Measurements from ENCODE around the gene ABCC11. TPM values are rescaled to one million over a fixed set of nuclear protein-coding genes. Genes with fewer than 3 reads are reported as not detected.

The ABCC11 gene
- total and polyA plus RNA-seq, 2 experiments from 2014 or later = 0.10 TPM; not detected in 1

GRCh38 chr16:48128769-48129168 lies 118.6 kb downstream of the ABCC11 start:
- Mint-ChIP-seq H3K9me3 (no peaks in the 10 kb centered on the region; the same call in 2 of the 3 replicates), H3K36me3 (ENCODE audit: low read depth) (no peaks in the 10 kb centered on the region), H3K4me1 (peaks cover 9% of the 10 kb centered on the region), H3K4me3 (no peak overlapping the region), H3K27ac (no peak overlapping the region), H3K27me3 (ENCODE audit: insufficient read depth, low read depth, poor library complexity) (peaks cover 10% of the 10 kb centered on the region)
- no peaks in the 10 kb centered on the region for H3F3A ChIP-seq (replicated peaks; ENCODE audit: low read depth)
- H3K4me1 ChIP-seq (ENCODE audit: insufficient read depth) = no peaks in the 10 kb centered on the region
- peaks cover 9% of the 10 kb centered on the region; the same call in 1 of the 2 replicates for H3K9me2 ChIP-seq (ENCODE audit: insufficient read depth)
- H4K20me1 ChIP-seq (replicated peaks; ENCODE audit: insufficient read depth) = no peaks in the 10 kb centered on the region
- no peak overlapping the region for H3K27ac ChIP-seq (ENCODE audit: low read depth)
- DNase-seq (ENCODE audit: low spot score) = no peak
- H3K36me3 ChIP-seq (ENCODE audit: insufficient read depth) = no peaks in the 10 kb centered on the region
- no peak overlapping the region for H2AFZ ChIP-seq
- TF ChIP-seq EZH2 (IDR thresholded peaks at IDR 0.05; ENCODE audit: low read depth, unreplicated experiment) = no peak
- TF ChIP-seq CREB1 (CRISPR knock-in tag; IDR thresholded peaks at IDR 0.05; ENCODE audit: low read depth) = no peak
- TF ChIP-seq JUNB (IDR thresholded peaks at IDR 0.05; ENCODE audit: unreplicated experiment) = no peak
- TF ChIP-seq CTCF (conservative IDR thresholded peaks at IDR 0.05; ENCODE audit: low read depth in 2 of 2) = no peak
- TF ChIP-seq NANOG (IDR thresholded peaks at IDR 0.05; ENCODE audit: borderline replicate concordance) = no peak
- TF ChIP-seq, protein P1, sequence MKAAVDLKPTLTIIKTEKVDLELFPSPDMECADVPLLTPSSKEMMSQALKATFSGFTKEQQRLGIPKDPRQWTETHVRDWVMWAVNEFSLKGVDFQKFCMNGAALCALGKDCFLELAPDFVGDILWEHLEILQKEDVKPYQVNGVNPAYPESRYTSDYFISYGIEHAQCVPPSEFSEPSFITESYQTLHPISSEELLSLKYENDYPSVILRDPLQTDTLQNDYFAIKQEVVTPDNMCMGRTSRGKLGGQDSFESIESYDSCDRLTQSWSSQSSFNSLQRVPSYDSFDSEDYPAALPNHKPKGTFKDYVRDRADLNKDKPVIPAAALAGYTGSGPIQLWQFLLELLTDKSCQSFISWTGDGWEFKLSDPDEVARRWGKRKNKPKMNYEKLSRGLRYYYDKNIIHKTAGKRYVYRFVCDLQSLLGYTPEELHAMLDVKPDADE (IDR thresholded peaks at IDR 0.05) = no peak
- no peak for TF ChIP-seq STAT1 (IDR thresholded peaks at IDR 0.05; ENCODE audit: unreplicated experiment)
- TF ChIP-seq, protein P2, sequence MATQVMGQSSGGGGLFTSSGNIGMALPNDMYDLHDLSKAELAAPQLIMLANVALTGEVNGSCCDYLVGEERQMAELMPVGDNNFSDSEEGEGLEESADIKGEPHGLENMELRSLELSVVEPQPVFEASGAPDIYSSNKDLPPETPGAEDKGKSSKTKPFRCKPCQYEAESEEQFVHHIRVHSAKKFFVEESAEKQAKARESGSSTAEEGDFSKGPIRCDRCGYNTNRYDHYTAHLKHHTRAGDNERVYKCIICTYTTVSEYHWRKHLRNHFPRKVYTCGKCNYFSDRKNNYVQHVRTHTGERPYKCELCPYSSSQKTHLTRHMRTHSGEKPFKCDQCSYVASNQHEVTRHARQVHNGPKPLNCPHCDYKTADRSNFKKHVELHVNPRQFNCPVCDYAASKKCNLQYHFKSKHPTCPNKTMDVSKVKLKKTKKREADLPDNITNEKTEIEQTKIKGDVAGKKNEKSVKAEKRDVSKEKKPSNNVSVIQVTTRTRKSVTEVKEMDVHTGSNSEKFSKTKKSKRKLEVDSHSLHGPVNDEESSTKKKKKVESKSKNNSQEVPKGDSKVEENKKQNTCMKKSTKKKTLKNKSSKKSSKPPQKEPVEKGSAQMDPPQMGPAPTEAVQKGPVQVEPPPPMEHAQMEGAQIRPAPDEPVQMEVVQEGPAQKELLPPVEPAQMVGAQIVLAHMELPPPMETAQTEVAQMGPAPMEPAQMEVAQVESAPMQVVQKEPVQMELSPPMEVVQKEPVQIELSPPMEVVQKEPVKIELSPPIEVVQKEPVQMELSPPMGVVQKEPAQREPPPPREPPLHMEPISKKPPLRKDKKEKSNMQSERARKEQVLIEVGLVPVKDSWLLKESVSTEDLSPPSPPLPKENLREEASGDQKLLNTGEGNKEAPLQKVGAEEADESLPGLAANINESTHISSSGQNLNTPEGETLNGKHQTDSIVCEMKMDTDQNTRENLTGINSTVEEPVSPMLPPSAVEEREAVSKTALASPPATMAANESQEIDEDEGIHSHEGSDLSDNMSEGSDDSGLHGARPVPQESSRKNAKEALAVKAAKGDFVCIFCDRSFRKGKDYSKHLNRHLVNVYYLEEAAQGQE (IDR thresholded peaks at IDR 0.05; ENCODE audit: unreplicated experiment) = no peak
- no peak for TF ChIP-seq ZNF114 (CRISPR knock-in tag; IDR thresholded peaks at IDR 0.05)
- TF ChIP-seq, protein P3, sequence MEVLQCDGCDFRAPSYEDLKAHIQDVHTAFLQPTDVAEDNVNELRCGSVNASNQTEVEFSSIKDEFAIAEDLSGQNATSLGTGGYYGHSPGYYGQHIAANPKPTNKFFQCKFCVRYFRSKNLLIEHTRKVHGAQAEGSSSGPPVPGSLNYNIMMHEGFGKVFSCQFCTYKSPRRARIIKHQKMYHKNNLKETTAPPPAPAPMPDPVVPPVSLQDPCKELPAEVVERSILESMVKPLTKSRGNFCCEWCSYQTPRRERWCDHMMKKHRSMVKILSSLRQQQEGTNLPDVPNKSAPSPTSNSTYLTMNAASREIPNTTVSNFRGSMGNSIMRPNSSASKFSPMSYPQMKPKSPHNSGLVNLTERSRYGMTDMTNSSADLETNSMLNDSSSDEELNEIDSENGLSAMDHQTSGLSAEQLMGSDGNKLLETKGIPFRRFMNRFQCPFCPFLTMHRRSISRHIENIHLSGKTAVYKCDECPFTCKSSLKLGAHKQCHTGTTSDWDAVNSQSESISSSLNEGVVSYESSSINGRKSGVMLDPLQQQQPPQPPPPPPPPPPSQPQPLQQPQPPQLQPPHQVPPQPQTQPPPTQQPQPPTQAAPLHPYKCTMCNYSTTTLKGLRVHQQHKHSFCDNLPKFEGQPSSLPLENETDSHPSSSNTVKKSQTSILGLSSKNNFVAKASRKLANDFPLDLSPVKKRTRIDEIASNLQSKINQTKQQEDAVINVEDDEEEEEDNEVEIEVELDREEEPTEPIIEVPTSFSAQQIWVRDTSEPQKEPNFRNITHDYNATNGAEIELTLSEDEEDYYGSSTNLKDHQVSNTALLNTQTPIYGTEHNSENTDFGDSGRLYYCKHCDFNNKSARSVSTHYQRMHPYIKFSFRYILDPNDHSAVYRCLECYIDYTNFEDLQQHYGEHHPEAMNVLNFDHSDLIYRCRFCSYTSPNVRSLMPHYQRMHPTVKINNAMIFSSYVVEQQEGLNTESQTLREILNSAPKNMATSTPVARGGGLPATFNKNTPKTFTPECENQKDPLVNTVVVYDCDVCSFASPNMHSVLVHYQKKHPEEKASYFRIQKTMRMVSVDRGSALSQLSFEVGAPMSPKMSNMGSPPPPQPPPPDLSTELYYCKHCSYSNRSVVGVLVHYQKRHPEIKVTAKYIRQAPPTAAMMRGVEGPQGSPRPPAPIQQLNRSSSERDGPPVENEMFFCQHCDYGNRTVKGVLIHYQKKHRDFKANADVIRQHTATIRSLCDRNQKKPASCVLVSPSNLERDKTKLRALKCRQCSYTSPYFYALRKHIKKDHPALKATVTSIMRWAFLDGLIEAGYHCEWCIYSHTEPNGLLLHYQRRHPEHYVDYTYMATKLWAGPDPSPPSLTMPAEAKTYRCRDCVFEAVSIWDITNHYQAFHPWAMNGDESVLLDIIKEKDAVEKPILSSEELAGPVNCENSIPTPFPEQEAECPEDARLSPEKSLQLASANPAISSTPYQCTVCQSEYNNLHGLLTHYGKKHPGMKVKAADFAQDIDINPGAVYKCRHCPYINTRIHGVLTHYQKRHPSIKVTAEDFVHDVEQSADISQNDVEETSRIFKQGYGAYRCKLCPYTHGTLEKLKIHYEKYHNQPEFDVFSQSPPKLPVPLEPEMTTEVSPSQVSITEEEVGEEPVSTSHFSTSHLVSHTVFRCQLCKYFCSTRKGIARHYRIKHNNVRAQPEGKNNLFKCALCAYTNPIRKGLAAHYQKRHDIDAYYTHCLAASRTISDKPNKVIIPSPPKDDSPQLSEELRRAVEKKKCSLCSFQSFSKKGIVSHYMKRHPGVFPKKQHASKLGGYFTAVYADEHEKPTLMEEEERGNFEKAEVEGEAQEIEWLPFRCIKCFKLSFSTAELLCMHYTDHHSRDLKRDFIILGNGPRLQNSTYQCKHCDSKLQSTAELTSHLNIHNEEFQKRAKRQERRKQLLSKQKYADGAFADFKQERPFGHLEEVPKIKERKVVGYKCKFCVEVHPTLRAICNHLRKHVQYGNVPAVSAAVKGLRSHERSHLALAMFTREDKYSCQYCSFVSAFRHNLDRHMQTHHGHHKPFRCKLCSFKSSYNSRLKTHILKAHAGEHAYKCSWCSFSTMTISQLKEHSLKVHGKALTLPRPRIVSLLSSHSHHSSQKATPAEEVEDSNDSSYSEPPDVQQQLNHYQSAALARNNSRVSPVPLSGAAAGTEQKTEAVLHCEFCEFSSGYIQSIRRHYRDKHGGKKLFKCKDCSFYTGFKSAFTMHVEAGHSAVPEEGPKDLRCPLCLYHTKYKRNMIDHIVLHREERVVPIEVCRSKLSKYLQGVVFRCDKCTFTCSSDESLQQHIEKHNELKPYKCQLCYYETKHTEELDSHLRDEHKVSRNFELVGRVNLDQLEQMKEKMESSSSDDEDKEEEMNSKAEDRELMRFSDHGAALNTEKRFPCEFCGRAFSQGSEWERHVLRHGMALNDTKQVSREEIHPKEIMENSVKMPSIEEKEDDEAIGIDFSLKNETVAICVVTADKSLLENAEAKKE (CRISPR knock-in tag; IDR thresholded peaks at IDR 0.05) = no peak
- TF ChIP-seq POLR2AphosphoS5 (IDR thresholded peaks at IDR 0.05; ENCODE audit: low read depth) = no peak
- TF ChIP-seq EZH2phosphoT487 (IDR thresholded peaks at IDR 0.05; ENCODE audit: unreplicated experiment) = no peak
- no peak for TF ChIP-seq ZNF331 (CRISPR knock-in tag; IDR thresholded peaks at IDR 0.05; ENCODE audit: low read depth)
- no peaks in the 10 kb centered on the region for H3K79me2 ChIP-seq (replicated peaks; ENCODE audit: insufficient read depth)
- ATAC-seq = no peak
- H3K4me3 ChIP-seq = no peak overlapping the region
- H3K27me3 ChIP-seq (ENCODE audit: insufficient read depth) = no peaks in the 10 kb centered on the region
- H3K4me2 ChIP-seq = no peak overlapping the region
